HG03469 (cell line): ENCODE results near the gene XAGE2.

Experiments
- ATAC-seq: cut with Tn5 transposase; IDR thresholded peaks from one replicate; pipeline ENCODE4 v1.9.1; 2021; ENCODE audit warnings: mild to moderate bottlenecking, moderate library complexity, moderate number of reproducible peaks; ENCODE audit not compliant: unreplicated experiment

Gene XAGE2

GRCh38 chrX:52422884-52423283 lies 54.1 kb downstream of the XAGE2 start:
- ATAC-seq: no peak

- no peak for ATAC-seq
Measured at GRCh38 chrX:52424656-52425055, 55.8 kb downstream of the XAGE2 start.
